Panc1 (cell line): ENCODE data around the gene MTUS2. TPM values are rescaled to one million over a fixed set of nuclear protein-coding genes. Genes with fewer than 3 reads are reported as not detected.

ENCODE experiments used
- ATAC-seq: fragments of 200-7000 bp; cut with Tn5 transposase; 2 replicates; pipeline ENCODE4 v1.9.1; 2020; ENCODE audit warnings: mild to moderate bottlenecking, moderate library complexity
- BruUV-seq: library from RNA; stranded (reverse); fragments of 400-500 nt; replicated peaks from 2 replicates; lab custom pipeline; 2021; lab: Mats Ljungman, UMichigan
- CTCF ChIA-PET: fragments of 300-600 bp; sonication (Branson Sonifier 250); formaldehyde crosslinking; loops from one replicate; lab custom pipeline; 2022; ENCODE audit warnings: antibody characterized with exemption; lab: Charles Lee
- POLR2A ChIA-PET: fragments of 300-600 bp; sonication (Branson Sonifier 250); formaldehyde crosslinking; loops from one replicate; lab custom pipeline; 2022; ENCODE audit warnings: antibody characterized with exemption; lab: Charles Lee
- DNase-seq: peaks from one replicate; pipeline ENCODE4 v3.0.0-alpha.2; 2010; ENCODE audit warnings: low read depth, low spot score
- H3K27ac ChIP-seq: 2 replicates; pipeline ENCODE4 v1.5.1; 2011; ENCODE audit warnings: mild to moderate bottlenecking, low read length, inconsistent platforms
- H3K27me3 ChIP-seq: fragments of 200-500 bp; sonication (Bioruptor generic); 2 replicates; pipeline ENCODE4 v1.6.0; 2014; ENCODE audit warnings: low read length, inconsistent platforms; ENCODE audit not compliant: control insufficient read depth, insufficient read depth
- H3K36me3 ChIP-seq: fragments of 200-500 bp; sonication (Bioruptor generic); 2 replicates; pipeline ENCODE4 v1.5.1; 2014; ENCODE audit warnings: inconsistent platforms, mild to moderate bottlenecking, low read length, moderate library complexity; ENCODE audit not compliant: control insufficient read depth, insufficient read depth
- H3K4me1 ChIP-seq: 2 replicates; pipeline ENCODE4 v1.5.1; 2011; ENCODE audit warnings: inconsistent platforms, mild to moderate bottlenecking, low read length, moderate library complexity; ENCODE audit not compliant: control insufficient read depth, insufficient read depth
- H3K4me3 ChIP-seq, 2 experiments: 2 replicates each; pipeline ENCODE4 v1.5.1; 2011 to 2012; ENCODE audit warnings: low read depth in 2 of 2, low read length in 2 of 2, mild to moderate bottlenecking in 2 of 2, inconsistent platforms in 1 of 2, moderate library complexity in 1 of 2
- H3K9me3 ChIP-seq: fragments of 200-500 bp; sonication (Bioruptor generic); 2 replicates; pipeline ENCODE4 v1.5.1; 2014; ENCODE audit warnings: low read depth, mild to moderate bottlenecking, inconsistent platforms, low read length, moderate library complexity; ENCODE audit not compliant: control insufficient read depth, insufficient read depth
- CTCF ChIP-seq: fragments of 450-650 bp; IDR thresholded peaks from 2 replicates; pipeline ENCODE4 v1.5.1; 2017; ENCODE audit warnings: mild to moderate bottlenecking
- POLR2AphosphoS5 ChIP-seq: IDR thresholded peaks from 2 replicates; pipeline ENCODE4 v1.6.1; 2012; ENCODE audit warnings: mild to moderate bottlenecking, low read depth, low read length, moderate library complexity
- REST ChIP-seq, 2 experiments: IDR thresholded peaks; 2 replicates each; pipeline ENCODE4 v1.6.1; 2011 to 2012; ENCODE audit warnings: low read depth in 2 of 2, control low read depth in 1 of 2, low read length in 1 of 2, mild to moderate bottlenecking in 1 of 2, moderate library complexity in 1 of 2; ENCODE audit not compliant: insufficient read depth in 1 of 2
- SIN3A ChIP-seq: IDR thresholded peaks from 2 replicates; pipeline ENCODE4 v1.6.1; 2012; ENCODE audit warnings: low read depth, mild to moderate bottlenecking, low read length, moderate library complexity, borderline replicate concordance; ENCODE audit not compliant: insufficient read depth
- TCF7L2 ChIP-seq: IDR thresholded peaks from 2 replicates; pipeline ENCODE4 v1.6.1; 2011; ENCODE audit warnings: mild to moderate bottlenecking, low read depth, low read length, inconsistent platforms
- in situ Hi-C: cut with HindIII; loops from 2 replicates; pipeline ENCODE4 v1.10.0; 2016; ENCODE audit warnings: low sequenced_read_pairs, low pct_unique_long_range_greater_than_20kb
- intact Hi-C: fragments of 100-400 bp; cut with micrococcal nuclease; formaldehyde crosslinking; loops from one replicate; pipeline ENCODE4 v1.10.0; 2022; ENCODE audit not compliant: unreplicated experiment
- total RNA-seq: library from RNA; stranded (reverse); gene quantifications from one replicate; pipeline ENCODE4 v1.2.1, GENCODE V29; 2021; ENCODE audit not compliant: unreplicated experiment

The MTUS2 gene
- total RNA-seq, 1 experiment from 2014 or later, result 0.05 TPM

DNA sequence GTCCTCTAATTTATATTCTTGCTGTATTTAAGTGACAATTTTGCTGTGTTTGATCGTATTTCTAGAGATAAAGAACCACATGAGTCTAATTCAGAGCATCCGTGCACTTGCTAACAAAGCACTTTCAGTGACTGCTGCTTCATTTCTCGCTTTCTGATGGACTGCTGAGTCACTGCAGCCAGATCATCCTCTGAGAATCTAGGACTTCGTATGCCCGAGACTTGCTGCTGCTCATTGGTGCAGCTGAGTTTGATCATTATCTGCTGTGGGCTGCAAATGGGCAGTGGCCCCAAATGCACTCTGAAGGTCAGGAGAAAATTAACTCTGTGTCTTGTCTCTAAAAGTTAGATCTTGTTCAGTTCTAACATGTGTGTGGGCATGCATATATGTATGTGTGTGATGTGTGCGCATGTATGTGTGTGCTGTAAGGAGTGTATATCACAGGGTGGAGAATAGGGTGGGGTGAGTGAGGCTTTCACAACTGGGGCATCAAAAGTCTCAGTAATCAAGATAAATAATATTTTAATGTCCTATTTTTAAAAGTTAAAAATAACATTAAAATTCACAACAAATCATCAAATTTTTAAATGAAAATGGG lies 342.6 kb downstream of the MTUS2 start:
- no peak for DNase-seq
- in situ Hi-C loops, result no loop called here

GRCh38 chr13:29164116-29164515 lies 344.0 kb downstream of the MTUS2 start:
- Histone ChIP-seq H3K9me3 (no peaks in the 10 kb centered on the region), H3K27me3 (no peaks in the 10 kb centered on the region), H3K36me3 (no peaks in the 10 kb centered on the region), H3K27ac (no peak overlapping the region), H3K4me3 (no peak overlapping the region), H3K4me1 (no peaks in the 10 kb centered on the region)
- ChIA-PET CTCF (no interaction called here), POLR2A (no interaction called here)
- no peak for TF ChIP-seq REST (IDR thresholded peaks at IDR 0.05; ENCODE audit: insufficient read depth in 1 of 2, low read depth in 2 of 2, low read length in 1 of 2)
- no peak for TF ChIP-seq TCF7L2
- TF ChIP-seq SIN3A, result no peak
- no peak for TF ChIP-seq POLR2AphosphoS5
- TF ChIP-seq CTCF, result no peak
- intact Hi-C loops (no loop called here), in situ Hi-C loops (no loop called here)
- DNase-seq (no peak), ATAC-seq (no peak)
- BruUV-seq, result no TSS peak

More for the DNA sequence above, 342.6 kb downstream of the MTUS2 start:
- intact Hi-C loops, result no loop called here
- ChIA-PET POLR2A (no interaction called here), CTCF (no interaction called here)
- H3K9me3 ChIP-seq, result no peaks in the 10 kb centered on the region
- ATAC-seq, result no peak
- no peak overlapping the region for H3K27ac ChIP-seq
- no TSS peak for BruUV-seq
- H3K36me3 ChIP-seq, result no peaks in the 10 kb centered on the region
- H3K4me3 ChIP-seq, result no peak overlapping the region
- TF ChIP-seq SIN3A (no peak), REST (IDR thresholded peaks at IDR 0.05; ENCODE audit: insufficient read depth in 1 of 2, low read depth in 2 of 2, low read length in 1 of 2) (no peak), CTCF (no peak), POLR2AphosphoS5 (no peak), TCF7L2 (no peak)
- no peaks in the 10 kb centered on the region; the same call in 1 of the 2 replicates for H3K27me3 ChIP-seq
- no peaks in the 10 kb centered on the region for H3K4me1 ChIP-seq
